Right cardiac atrium (tissue), 5 donors: ENCODE measurements around the gene HTR3D. TPM values are rescaled to one million over a fixed set of nuclear protein-coding genes. Genes with fewer than 3 reads are reported as not detected.

Experiments
- ATAC-seq, 2 donors: fragments of 200-7000 bp; cut with Tn5 transposase; one replicate each; pipeline versions ENCODE4 v1.8.0 to v1.9.1; 2020; ENCODE audit warnings: moderate library complexity in 2 of 2, mild to moderate bottlenecking in 1 of 2
- DNase-seq, 3 donors: peaks; one replicate each; pipeline ENCODE4 v3.0.0-alpha.2; 2020
- H3K27ac ChIP-seq: one replicate; pipeline ENCODE4 v1.5.1; 2013; ENCODE audit warnings: mild to moderate bottlenecking, low read length, control low read depth, moderate library complexity
- H3K27me3 ChIP-seq: one replicate; pipeline ENCODE4 v1.6.1; 2013; ENCODE audit not compliant: control insufficient read depth, insufficient read depth
- H3K4me1 ChIP-seq: one replicate; pipeline ENCODE4 v1.6.1; 2013; ENCODE audit warnings: low read length; ENCODE audit not compliant: control insufficient read depth, insufficient read depth
- H3K4me3 ChIP-seq: one replicate; pipeline ENCODE4 v1.5.1; 2013; ENCODE audit warnings: low read length, control low read depth
- H3K9me3 ChIP-seq: one replicate; pipeline ENCODE4 v1.6.1; 2013; ENCODE audit warnings: low read length; ENCODE audit not compliant: control insufficient read depth
- WGBS: extraction: QIAGEN DNeasy Blood & Tissue Kit; methylation state at CpG from one replicate; pipeline ENCODE4 v1.1.7; 2013; 5-methylcytosine and 5-hydroxymethylcytosine counted together
- intact Hi-C, 4 donors: fragments of 100-400 bp; cut with DNase I; formaldehyde crosslinking; loops; one replicate each; pipeline versions ENCODE4 v1.11.0 to v1.14.0; 2022 to 2023
- polyA plus RNA-seq: library from polyadenylated mRNA; stranded (reverse); fragments of 200-250 nt; gene quantifications from one replicate; pipeline ENCODE4 v1.2.3, GENCODE V29; 2013
- total RNA-seq, 4 donors: library from RNA; stranded (reverse); fragmentation: NEBNext Ultra II Directional; extraction: Animal tissue kit (Norgen Biotek cat#: 25700); gene quantifications; one replicate each; pipeline ENCODE4 v1.2.1, GENCODE V29; 2021
- donor health status: healthy with polysubstance abuse.
- donor health status: DM: no; HTN: yes; CAD: no.
- donor health status: DM: no; HTN: no; CAD: no.
- donor health status: DM: no; HTN: yes; CAD: no; lungs with severe emphysema.
- donor health status: DM: yes; HTN: yes; CAD: no.

HTR3D gene
- total and polyA plus RNA-seq, 5 donors = not detected

DNA sequence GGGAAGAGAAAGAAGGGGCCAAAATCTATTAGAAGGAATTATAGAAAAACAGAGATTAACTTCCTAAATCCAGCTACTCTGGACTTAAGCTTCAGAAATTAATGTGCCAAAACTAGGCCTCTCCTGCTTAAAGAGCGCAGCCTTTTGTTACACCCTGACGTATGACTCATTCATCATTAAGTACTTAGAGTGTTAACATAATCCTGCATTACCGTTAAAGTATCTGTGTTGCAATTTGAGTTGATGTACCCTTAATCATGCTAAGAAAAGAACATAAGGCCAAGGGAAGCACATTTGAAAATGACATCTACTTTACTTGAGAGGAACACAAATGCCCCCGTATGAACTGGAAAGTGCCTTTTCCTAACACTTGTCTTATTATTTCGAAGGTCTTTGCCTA, 7.9 kb downstream of the HTR3D start:
- intact Hi-C loops = loop anchor here in 1 of 4 donors (2.0 kb wide), 1 partner anchor 19 kb away; no protein-coding TSS in a partner anchor
- 69% methylated on average over 5 of the region's 5 CpGs for WGBS
- Histone ChIP-seq H3K9me3 (no peaks in the 10 kb centered on the region), H3K4me1 (no peaks in the 10 kb centered on the region), H3K27ac (no peak overlapping the region), H3K27me3 (no peaks in the 10 kb centered on the region), H3K4me3 (no peak overlapping the region)
- DNase-seq = no peak
- ATAC-seq = no peak

DNA sequence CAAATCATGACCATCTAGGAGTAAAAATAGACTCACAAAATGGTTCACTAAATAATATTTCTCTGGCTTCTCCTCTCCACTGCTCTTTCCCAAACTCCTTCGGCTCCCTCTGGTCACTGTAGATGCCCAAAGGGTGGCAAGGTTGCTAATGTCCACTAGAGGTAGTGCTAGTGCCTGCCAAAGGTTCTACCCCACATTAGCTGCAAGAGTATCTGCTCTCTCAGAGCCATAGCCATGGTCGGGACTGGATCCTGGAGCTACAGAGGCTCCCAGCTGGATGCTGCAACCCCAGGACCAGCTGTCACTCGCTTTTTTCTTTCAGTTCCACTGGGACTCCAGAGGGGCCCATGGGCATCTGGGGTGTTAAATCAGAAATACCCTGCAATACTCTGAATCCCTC, 8.5 kb downstream of the HTR3D start:
- no peak overlapping the region for H3K27ac ChIP-seq

GRCh38 chr3:184042617-184043016, 11.1 kb downstream of the HTR3D start:
- DNase-seq = no peak
- Histone ChIP-seq H3K4me1 (no peaks in the 10 kb centered on the region), H3K27me3 (no peaks in the 10 kb centered on the region), H3K27ac (no peak overlapping the region), H3K4me3 (no peak overlapping the region), H3K9me3 (no peaks in the 10 kb centered on the region)
- intact Hi-C loops = no loop called here
- no peak for ATAC-seq
- 79% methylated on average over 1 of the region's 1 CpG for WGBS

More for the DNA sequence above, 8.5 kb downstream of the HTR3D start:
- H3K27me3 ChIP-seq = no peaks in the 10 kb centered on the region
- WGBS = 37% methylated on average over 3 of the region's 3 CpGs
- intact Hi-C loops = no loop called here
- H3K4me3 ChIP-seq = no peak overlapping the region
- ATAC-seq (no peak), DNase-seq (no peak)
- no peaks in the 10 kb centered on the region for H3K9me3 ChIP-seq
- H3K4me1 ChIP-seq = no peaks in the 10 kb centered on the region

GRCh38 chr3:184045995-184046394, 14.5 kb downstream of the HTR3D start:
- intact Hi-C loops = no loop called here
- ATAC-seq (no peak), DNase-seq (no peak)
- Histone ChIP-seq H3K9me3 (no peaks in the 10 kb centered on the region), H3K4me3 (no peak overlapping the region), H3K27ac (no peak overlapping the region), H3K27me3 (no peaks in the 10 kb centered on the region), H3K4me1 (no peaks in the 10 kb centered on the region)
- 86% methylated on average over 5 of the region's 5 CpGs for WGBS

DNA sequence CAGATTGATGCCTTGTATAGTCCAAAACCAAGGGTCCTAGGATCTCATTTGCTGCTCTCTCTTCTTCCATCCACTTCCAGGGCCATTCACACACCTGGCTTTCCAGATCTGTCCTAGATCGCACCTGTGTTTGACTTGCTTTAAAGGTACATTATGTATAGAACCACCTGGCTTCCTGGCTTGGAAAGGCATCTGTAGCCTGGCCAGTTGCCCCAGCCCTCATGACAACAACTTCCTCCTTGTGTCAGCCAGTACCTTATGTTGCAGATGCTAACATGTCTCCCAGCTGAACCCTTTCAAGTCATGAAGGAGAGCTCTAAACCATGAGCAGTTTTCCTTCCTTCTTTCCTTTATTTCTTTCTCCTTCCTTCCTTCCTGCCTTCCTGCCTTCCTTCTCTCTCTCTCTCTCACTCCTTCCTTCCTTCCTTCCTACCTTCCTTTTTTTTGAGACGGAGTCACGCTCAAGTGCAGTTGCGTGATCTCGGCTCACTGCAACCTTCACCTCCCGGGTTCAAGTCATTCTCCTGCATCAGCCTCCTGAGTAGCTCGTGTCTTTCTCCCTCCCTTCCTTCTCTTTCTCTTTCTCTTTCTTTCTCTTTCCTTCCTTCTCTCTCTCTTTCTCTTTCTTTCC, 18.8 kb downstream of the HTR3D start:
- 84% methylated on average over 7 of the region's 7 CpGs for WGBS
- intact Hi-C loops = no loop called here
- H3K4me3 ChIP-seq = no peak overlapping the region
- no peaks in the 10 kb centered on the region for H3K4me1 ChIP-seq
- H3K9me3 ChIP-seq = no peaks in the 10 kb centered on the region
- DNase-seq (no peak), ATAC-seq (no peak)
- H3K27ac ChIP-seq = no peak overlapping the region
- H3K27me3 ChIP-seq = no peaks in the 10 kb centered on the region

GRCh38 chr3:184052767-184053166, 21.2 kb downstream of the HTR3D start, which contains the start of gene HTR3C:
HTR3C (plus strand) TSS chr3:184053047; CDS start chr3:184053081, 34 bp downstream.
- Histone ChIP-seq H3K27ac (no peak within 1 kb of the TSS), H3K9me3 (no peaks in the 10 kb centered on the region), H3K27me3 (no peaks in the 10 kb centered on the region), H3K4me3 (no peak within 1 kb of the TSS), H3K4me1 (no peaks in the 10 kb centered on the region)
- DNase-seq (no peak), ATAC-seq (no peak)
- intact Hi-C loops = no loop called here
- WGBS = 59% methylated on average over 4 of the region's 4 CpGs

DNA sequence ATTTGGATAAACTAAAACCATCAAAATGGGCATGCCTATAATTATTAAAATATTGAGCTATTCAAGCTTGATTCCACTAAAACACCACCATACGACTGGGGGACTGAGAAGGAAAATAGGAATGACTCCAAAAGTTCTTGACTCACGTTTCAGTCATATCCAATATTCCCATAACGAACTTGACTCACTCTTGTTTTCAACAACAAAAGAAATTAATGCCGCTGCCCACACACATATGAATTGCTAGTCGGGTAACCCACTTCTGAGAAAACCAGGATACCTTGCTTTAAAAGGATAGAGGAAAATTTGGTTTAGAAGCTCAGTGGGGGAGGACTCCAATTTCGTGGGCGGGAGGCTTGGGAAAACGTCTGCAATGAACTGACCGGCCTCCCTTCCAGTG, 26.5 kb downstream of the HTR3D start:
- intact Hi-C loops = no loop called here
- WGBS = 60% methylated on average over 9 of the region's 9 CpGs
- no peaks in the 10 kb centered on the region for H3K4me1 ChIP-seq
- no peaks in the 10 kb centered on the region for H3K27me3 ChIP-seq
- DNase-seq (no peak), ATAC-seq (no peak)
- no peak overlapping the region for H3K27ac ChIP-seq
- H3K9me3 ChIP-seq = no peaks in the 10 kb centered on the region
- H3K4me3 ChIP-seq = no peak overlapping the region

- ATAC-seq (no peak), DNase-seq (no peak)
- intact Hi-C loops = no loop called here
- Histone ChIP-seq H3K27ac (no peak overlapping the region), H3K4me1 (no peaks in the 10 kb centered on the region), H3K27me3 (no peaks in the 10 kb centered on the region), H3K4me3 (no peak overlapping the region), H3K9me3 (no peaks in the 10 kb centered on the region)
- 47% methylated on average over 7 of the region's 7 CpGs for WGBS
Observed at GRCh38 chr3:184059424-184059823, 27.9 kb downstream of the HTR3D start.

GRCh38 chr3:184062637-184063036, 31.1 kb downstream of the HTR3D start:
- ATAC-seq (no peak), DNase-seq (no peak)
- H3K9me3 ChIP-seq = no peaks in the 10 kb centered on the region
- no peaks in the 10 kb centered on the region for H3K4me1 ChIP-seq
- no peaks in the 10 kb centered on the region for H3K27me3 ChIP-seq
- H3K4me3 ChIP-seq = no peak overlapping the region
- intact Hi-C loops = no loop called here
- H3K27ac ChIP-seq = no peak overlapping the region

DNA sequence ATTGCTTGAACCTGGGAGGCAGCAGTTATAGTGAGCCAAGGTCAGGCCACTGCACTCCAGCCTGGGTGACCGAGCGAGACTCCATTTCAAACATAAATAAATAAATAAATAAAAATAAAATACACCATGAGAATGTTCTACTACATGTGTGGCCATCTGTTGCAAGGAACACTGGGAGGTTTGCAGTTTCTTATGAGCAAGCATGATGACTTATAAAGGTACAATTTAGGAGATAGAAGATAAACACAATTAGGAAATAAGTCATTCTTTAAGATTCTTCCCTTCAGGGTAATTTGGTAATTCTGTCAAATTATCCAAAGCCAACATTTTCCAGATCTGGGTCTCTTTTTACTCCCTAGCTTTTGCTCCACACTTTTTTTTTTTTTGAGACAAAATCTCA, 34.7 kb downstream of the HTR3D start:
- 87% methylated on average over 2 of the region's 2 CpGs for WGBS
- Histone ChIP-seq H3K4me3 (no peak overlapping the region), H3K27me3 (no peaks in the 10 kb centered on the region), H3K27ac (no peak overlapping the region), H3K9me3 (no peaks in the 10 kb centered on the region), H3K4me1 (no peaks in the 10 kb centered on the region)
- ATAC-seq = no peak
- DNase-seq = no peak
- intact Hi-C loops = no loop called here

GRCh38 chr3:184067573-184068055, 36.1 kb downstream of the HTR3D start:
- DNase-seq = no peak
- WGBS = 58% methylated on average over 6 of the region's 6 CpGs
- Histone ChIP-seq H3K27ac (no peak overlapping the region), H3K4me1 (no peaks in the 10 kb centered on the region), H3K27me3 (no peaks in the 10 kb centered on the region), H3K4me3 (no peak overlapping the region), H3K9me3 (no peaks in the 10 kb centered on the region)
- ATAC-seq = no peak
- intact Hi-C loops = no loop called here

DNA sequence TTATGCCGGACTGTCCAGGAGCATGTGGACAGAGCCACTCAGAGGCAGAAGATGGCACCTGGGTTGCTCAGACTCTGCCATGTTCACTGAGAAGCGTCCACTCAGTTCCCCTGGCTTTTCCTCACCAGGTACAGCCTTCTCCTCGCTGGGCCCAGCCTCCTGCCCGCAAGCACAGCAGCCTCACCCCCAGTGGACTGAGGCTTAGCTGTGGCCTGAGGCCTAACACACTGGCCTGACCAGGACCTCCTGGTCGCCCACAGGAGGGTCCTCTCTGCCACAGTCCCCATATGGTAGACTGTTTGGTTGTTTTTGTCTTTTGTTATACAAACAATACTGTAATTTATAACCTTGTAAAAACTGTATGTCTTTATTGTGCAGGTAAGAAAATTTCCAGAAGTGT, 36.8 kb downstream of the HTR3D start:
- Histone ChIP-seq H3K4me1 (no peaks in the 10 kb centered on the region), H3K27ac (no peak overlapping the region), H3K4me3 (no peak overlapping the region), H3K27me3 (no peaks in the 10 kb centered on the region), H3K9me3 (no peaks in the 10 kb centered on the region)
- intact Hi-C loops = no loop called here
- DNase-seq (no peak), ATAC-seq (no peak)
- WGBS = 91% methylated on average over 5 of the region's 5 CpGs
